ENCODE measurements around the gene ZNF385B.

DNA sequence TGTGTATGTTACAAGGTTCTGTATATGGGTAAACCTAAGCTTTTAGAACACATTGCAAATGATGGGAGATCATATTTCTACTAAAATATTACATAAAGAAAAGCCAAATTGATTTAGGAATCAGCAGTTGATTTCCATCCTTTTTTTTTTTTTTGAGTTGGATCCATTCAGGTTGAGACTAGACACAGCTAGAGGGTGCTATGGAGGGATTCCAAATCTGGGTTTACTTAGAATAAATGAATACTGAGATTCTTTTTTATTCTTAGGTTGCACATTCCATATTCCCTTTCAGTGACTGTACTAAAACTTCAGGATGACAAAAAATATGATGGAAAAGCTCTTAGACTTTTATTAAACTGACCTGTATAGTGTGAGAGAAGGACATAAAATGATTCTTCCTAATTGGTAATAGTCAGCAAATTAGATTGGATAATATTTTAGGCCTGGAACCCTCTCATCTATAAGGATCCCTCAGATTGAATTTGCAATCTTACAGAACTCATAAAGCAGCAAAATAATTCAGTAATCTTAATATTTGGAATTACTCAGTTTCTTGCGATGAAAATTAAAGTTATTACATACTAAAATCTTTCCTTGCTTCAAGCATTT is 413.5 kb downstream of the ZNF385B start:
- TF ChIP-seq, protein P1, sequence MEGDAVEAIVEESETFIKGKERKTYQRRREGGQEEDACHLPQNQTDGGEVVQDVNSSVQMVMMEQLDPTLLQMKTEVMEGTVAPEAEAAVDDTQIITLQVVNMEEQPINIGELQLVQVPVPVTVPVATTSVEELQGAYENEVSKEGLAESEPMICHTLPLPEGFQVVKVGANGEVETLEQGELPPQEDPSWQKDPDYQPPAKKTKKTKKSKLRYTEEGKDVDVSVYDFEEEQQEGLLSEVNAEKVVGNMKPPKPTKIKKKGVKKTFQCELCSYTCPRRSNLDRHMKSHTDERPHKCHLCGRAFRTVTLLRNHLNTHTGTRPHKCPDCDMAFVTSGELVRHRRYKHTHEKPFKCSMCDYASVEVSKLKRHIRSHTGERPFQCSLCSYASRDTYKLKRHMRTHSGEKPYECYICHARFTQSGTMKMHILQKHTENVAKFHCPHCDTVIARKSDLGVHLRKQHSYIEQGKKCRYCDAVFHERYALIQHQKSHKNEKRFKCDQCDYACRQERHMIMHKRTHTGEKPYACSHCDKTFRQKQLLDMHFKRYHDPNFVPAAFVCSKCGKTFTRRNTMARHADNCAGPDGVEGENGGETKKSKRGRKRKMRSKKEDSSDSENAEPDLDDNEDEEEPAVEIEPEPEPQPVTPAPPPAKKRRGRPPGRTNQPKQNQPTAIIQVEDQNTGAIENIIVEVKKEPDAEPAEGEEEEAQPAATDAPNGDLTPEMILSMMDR (IDR thresholded peaks at IDR 0.05), result no peak
- no peak for TF ChIP-seq POLR2AphosphoS5 (IDR thresholded peaks at IDR 0.05)
- TF ChIP-seq EP300 (IDR thresholded peaks at IDR 0.05), result no peak
- TF ChIP-seq POLR2A (IDR thresholded peaks at IDR 0.05), result no peak
